ENCODE results near the gene COL4A5.

COL4A5 gene

GRCh38 chrX:108642273-108642628 is 202.6 kb downstream of the COL4A5 start:
- no peak for DNase-seq

GRCh38 chrX:108664701-108665100 is 225.1 kb downstream of the COL4A5 start:
- no peak for DNase-seq

DNA sequence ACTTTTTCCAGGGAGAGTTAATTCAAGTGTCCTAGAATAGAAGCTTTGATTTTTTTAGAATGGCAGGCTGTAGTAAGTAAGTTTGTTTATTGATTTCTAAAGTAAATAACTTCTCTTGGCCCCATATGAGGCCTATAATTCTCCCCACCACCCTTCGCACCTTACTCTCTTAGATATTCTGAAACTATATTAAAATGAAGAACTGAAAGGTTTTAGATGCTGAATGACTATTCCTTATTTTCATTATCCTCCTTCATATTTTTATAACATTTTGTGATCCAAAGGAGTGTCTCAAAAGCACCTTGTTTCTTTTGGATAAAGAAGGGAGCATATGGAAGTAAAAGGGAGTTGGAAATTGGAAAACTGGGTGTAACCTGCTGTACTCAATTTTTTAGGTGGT is 226.5 kb downstream of the COL4A5 start:
- DNase-seq, result no peak

GRCh38 chrX:108671526-108671925 is 231.9 kb downstream of the COL4A5 start:
- DNase-seq, result no peak

GRCh38 chrX:108696690-108697089 is 257.1 kb downstream of the COL4A5 start:
- DNase-seq, result no peak

GRCh38 chrX:108699368-108699767 is 259.7 kb downstream of the COL4A5 start:
- no peak for DNase-seq

DNA sequence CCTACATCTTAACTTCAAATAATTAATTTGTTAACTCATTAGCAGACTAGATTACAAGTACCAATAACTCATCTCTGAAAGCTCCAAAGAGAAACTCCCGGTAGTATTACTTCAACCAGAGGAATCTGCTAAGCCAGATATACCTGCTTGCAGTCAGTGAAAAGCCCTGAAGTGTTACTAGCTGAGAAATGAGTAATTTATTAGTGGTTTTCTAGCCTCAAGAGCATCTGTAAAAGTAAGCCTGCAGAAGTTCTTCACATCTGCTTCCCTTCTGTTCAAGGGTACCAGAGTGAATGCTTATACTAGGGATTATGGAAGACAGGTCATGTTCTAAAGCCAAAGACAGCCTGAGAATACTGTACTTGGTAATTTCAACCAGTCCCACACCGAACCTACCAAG is 262.0 kb downstream of the COL4A5 start:
- no peak for DNase-seq

GRCh38 chrX:108702530-108702929 is 262.9 kb downstream of the COL4A5 start:
- no peak for DNase-seq

GRCh38 chrX:108704839-108705238 is 265.2 kb downstream of the COL4A5 start:
- no peak for DNase-seq

GRCh38 chrX:108712886-108713285 is 273.2 kb downstream of the COL4A5 start:
- no peak for DNase-seq

DNA sequence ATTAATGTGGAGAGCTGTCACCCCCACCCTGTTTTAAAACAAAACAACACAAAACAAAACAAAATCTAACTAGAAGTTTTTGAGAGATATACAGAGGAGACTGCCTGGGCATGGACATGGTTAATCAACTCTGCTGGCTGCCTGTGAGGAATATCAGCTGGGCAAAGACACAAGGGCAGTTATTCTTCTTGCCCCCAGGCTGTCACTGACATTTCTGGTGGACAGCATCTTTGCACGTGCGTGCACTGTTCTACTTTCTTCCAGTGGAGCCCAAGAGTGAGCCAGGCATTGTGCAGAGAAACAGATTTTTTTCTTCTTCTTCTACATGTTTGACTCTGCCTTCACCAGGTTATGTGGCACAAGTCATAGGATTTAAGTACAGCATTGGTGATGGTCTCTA is 282.9 kb downstream of the COL4A5 start:
- no peak for DNase-seq

- no peak for DNase-seq
Measured at GRCh38 chrX:108726748-108727147, 287.1 kb downstream of the COL4A5 start.

GRCh38 chrX:108731153-108731552 is 291.5 kb downstream of the COL4A5 start:
- DNase-seq, result no peak

DNA sequence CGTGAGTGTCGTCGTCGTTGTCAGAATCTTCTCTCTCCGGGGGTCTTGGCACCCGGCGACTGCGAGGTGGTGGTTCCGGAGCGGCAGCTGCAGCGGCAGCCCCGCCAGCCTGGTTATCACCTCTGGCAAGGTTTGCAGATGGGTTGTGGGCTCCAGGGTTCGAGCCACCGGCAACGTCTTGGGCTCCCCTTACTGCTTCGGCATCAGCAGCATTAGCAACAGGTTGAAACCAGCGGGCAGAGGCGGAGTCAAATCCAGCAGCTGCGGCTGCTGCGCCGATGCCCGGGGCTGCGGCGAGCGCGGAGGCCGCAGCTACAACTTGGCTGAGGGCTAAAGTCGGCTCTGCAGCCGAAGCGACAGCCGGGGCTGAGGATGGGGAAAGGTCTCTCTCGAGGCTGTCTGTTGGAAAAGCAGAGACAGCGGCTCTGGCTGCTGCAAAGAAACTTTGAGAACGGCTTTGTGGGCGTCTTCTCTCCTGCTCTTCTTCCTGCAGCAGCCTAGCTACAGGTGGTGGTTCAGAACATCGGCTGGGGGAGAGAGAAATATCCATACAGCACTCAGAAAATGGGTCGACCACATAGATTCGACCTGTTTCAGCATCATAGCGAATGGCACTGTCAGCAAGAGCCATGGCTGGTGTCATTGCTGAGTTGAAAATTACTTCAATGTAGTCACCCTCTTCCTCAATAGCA is 293.1 kb downstream of the COL4A5 start:
- no peak for DNase-seq

DNA sequence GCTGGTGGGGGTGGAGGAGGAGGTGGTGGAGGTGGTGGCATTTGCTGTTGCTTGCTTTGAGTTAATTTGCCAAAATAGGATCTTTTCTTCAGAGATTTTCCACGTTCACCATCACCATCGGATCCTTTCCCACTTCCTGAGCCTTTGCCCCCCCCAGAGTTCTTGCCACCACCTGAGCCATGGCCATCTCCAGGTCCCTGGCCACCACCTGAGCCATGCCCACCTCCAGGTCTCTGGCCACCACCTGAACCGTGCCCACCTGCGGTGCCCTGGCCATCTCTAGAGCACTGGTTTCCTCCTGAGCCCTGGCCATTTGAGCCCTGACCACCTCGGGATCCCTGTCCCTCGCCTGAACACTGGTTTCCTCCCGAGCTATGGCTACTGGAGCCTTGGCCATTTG is 294.8 kb downstream of the COL4A5 start:
- no peak for DNase-seq

- DNase-seq, result peak; percentile 10
Measured at GRCh38 chrX:108735091-108735678, 295.5 kb downstream of the COL4A5 start.

DNA sequence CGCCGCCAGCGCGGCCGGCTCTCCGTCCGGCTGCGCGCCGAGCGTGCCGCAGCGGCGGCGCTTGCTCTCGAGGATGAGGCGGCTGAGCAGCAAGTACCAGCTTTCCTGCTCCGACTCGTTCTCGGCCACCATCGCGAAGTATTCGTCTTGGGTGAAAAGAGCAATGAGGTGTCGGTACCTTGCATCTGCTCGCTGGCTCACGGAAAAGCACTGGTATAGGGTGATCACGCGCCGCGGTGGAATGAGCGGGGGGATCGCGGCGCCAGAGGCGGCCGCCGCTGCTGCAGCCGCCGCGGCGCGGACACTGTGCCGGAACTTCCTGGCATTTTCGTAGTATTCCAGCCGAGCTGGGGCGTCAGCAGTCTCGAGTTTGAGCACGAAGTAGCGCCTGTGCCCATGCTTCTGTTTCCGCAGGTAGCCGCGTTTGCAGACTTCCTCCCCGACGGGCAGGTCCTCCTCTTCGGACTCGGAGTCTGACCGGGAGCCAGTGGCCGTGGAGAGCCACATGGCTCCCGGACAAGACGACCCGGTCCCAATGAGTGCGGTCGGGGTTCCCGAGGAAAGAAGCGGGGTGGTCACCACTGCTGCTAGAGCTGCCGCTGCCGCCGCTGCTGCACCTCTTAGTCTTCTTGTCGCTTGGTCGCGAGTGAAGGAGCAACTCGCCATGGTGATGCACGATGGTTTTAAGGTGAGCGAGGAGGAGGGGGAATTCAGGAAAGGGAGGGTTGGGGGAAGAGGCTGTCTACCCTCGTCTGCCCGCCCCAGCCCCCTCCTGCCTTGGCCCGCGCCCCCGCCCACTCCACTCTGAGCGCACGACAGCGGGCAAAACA is 296.3 kb downstream of the COL4A5 start:
- DNase-seq, result peak; percentile 1

GRCh38 chrX:108736509-108737479 is 297.2 kb downstream of the COL4A5 start, which contains the start of gene IRS4:
Gene IRS4 (minus strand): TSS chrX:108736563.
- peak; percentile 1 for DNase-seq

DNA sequence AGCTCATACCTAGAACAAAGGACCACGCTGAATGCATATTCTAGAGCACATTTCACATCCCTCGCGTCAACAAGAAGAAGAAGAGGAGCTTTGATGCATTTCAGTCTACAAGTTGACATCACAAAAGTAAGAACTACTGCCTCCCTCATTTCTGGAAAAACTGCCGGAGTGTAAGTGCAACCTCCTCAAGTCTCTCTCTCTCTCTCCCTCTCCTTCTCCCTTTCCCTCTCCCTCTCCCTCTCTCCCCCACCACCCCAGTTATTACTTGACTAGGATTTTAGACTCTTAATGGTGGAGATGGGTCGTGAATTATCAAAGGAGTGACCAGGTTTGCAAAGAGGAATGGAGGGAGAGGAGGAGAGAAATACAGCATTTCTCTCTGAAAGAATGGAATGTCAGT is 298.1 kb downstream of the COL4A5 start:
- no peak for DNase-seq

- DNase-seq, result no peak
Measured at GRCh38 chrX:108740299-108740774, 300.7 kb downstream of the COL4A5 start.

Measured in stimulated activated CD4-positive, alpha-beta T cell treated with anti-CD3 and anti-CD28 coated beads, Interleukin-15, amount 100 ng/mL, for 24 hours (primary cell).